Measurements from ENCODE around the gene CALML4. TPM values are rescaled to one million over a fixed set of nuclear protein-coding genes. Genes with fewer than 3 reads are reported as not detected.
"Not testable (repeated sequence)": the region's sequence is repeated elsewhere in the genome, so short reads cannot be mapped to it uniquely, and the experiment has no call there.

The CALML4 gene
- total RNA-seq, 1 experiment from 2014 or later: 1.7 TPM

DNA sequence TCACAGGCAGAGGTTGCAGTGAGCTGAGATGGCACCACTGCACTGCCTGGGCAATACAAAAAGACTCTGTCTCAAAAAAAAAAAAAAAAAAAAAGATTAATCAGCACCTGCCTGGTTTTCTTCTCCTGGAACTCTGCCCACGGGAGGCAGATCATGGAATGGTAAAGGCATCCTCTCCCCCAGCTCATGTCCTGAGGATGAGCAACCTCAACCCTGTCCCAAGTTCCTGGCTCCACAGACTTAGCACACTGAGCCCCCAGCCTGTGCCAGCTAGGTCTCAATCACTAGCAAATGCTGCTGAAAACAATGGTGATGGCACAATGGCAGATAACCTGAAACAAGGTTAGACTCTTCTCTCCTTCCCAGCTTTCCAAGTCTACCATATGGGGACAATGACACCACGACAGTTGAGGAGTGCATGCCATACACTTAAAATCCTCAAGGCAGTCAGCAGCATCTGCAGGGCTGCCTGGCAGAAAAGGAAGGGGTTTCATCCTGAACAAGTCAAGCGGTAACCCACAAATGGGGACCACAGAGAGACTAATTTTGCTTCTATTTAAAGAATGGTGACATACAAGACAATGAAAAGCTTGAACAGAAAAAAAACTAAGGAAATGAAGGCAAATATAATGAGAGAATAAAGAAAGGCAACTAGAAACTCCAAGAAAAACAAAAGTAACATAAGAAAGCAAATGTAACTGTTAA, 19.6 kb upstream of the CALML4 start:
- DNase-seq (ENCODE audit: low spot score): no peak

DNA sequence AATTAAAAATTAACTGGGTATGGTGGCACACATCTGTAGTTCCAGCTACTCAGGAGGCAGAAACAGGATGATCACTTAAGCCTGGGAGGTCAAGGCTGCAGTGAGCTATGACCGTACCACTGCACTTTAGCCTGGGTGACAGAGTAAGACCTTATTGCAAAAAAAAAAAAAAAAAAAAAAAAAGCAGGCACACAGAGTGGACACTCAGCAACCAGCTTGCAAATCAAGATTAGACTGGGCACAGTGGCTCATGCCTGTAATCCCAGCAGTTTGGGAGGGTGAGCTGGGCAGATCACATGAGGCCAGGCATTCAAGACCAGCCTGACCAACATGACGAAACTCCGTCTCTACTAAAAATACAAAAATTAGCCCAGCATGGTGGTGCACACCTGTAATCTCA, 19.0 kb upstream of the CALML4 start:
- no peak for DNase-seq (ENCODE audit: low spot score)

DNA sequence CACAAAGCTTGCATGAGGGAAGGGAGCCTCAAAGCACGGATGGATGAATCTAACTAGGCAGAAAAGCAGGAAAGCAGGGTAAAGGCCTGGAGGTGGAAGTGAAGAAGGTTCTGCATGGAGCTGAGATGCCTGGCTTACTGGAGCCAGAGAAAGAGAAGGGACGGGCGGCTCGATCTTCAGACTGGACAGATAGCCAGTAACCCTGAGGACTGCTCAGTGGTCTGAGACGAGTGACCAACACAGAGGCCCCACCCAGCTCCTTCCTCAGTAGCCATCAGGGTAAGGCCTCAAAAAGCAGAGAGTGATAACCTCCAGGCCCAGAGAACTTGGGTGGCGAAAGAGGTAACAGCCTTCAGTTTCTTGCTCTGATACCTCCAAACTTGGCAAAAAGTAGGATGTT, 18.0 kb upstream of the CALML4 start:
- no peak for DNase-seq (ENCODE audit: low spot score)

- not testable (repeated sequence) for DNase-seq (ENCODE audit: low spot score)
These were observed 17.3 kb upstream of the CALML4 start for GRCh38 chr15:68222432-68222743.

DNA sequence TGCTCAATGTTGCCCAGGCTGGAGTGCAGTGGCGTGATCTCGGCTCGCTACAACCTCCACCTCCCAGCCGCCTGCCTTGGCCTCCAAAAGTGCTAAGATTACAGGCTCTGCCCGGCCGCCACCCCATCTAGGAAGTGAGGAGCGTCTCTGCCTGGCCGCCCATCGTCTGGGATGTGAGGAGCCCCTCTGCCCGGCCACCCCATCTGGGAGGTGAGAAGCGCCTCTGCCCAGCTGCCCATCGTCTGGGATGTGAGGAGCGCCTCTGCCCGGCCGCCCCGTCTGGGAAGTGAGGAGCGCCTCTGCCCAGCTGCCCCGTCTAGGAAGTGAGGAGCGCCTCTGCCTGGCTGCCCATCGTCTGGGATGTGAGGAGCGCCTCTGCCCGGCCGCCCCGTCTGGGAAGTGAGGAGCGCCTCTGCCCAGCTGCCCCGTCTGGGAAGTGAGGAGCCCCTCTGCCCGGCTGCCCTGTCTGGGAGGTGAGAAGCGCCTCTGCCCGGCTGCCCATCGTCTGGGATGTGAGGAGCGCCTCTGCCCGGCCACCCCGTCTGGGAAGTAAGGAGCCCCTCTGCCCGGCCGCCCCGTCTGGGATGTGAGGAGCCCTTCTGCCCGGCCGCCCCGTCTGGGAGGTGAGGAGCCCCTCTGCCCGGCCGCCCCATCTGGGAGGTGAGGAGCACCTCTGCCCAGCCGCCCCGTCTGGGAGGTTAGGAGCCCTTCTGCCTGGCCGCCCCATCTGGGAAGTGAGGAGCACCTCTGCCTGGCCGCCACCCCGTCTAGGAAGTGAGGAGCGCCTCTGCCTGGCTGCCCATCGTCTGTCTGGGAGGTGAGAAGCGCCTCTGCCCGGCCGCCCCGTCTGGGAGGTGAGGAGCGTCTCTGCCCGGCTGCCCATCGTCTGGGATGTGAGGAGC, 16.6 kb upstream of the CALML4 start:
- DNase-seq (ENCODE audit: low spot score): not testable (repeated sequence)

DNA sequence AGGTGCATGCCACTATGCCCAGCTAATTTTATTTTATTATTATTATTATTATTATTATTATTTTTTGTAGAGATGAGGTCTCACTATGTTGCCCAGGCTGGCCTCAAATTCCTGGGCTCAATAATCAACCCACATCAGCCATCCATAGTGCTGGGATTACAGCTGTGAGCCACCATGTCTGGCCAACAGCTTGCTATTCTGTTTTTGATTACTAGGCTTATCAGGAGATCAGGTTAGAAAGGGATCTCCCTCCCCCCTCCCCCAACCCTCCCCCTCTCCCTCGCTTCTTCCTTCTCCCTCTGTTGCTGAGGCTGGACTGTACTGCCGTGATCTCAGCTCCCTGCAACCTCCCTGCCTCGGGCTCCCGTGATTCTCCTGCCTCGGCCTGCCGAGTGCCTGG, 15.8 kb upstream of the CALML4 start:
- DNase-seq (ENCODE audit: low spot score): no peak

DNA sequence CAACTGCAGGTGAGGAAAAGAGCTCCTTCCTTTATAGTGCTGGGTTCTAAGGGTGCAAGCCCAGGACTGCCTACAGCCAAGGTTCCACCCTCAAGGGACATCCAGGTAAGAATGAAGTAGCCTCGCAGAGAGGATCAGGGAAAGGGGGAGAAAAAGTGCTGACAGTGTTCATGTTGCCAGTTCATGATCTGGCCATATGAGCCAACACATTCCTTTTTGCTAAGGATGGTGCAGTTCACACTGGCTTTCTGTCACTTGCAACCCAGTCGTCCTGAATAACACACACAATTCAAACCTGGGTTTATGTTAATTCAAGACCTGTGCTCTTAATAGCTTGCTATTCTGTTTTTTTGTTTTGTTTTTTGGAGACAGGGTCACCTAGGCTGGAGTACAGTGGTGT, 15.4 kb upstream of the CALML4 start:
- DNase-seq (ENCODE audit: low spot score): no peak

DNA sequence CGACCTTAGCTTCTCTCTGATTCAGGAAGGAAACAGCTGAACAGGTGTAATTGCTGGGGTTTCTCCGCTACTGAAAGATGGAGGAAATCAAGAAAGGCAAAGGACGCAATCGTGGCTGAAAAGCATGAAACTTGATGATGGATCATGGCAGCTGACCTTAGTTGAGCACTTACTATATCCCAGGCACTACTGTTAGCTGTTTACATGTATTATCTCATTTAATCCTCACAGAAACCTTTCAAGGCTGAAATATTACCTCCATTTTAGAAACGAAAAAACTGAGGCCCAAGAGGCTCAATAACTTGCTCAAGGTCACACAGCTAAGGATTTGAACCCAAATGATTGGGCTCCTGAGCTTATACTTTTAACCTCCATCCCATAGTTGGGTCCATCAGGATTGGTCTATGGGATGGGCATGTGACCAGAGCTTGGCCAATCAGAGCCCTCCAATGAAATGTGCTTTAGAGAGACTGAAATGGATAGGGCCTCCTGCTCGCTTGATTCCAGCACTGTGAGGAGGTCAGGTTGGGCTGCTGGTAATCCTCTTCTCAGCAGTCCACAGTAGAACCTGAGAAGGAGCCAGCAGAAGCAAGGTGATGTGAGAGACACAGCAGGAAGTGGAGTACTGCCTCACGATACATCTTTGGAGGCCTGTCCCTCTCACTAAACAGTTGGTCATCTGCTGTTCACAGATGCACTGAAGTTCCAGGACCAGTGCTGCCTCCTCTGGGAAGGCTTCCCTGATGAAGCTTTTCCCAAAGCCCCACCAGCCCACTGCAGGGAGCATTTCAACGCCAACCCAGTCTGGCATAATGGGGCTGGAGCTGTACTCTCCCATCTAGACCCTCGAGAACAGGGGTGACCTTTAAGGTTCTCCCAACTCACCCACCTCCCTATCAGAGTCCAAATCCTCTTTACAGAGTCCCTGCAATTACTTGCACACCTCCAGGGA, 14.0 kb upstream of the CALML4 start:
- DNase-seq (ENCODE audit: low spot score): no peak

GRCh38 chr15:68218331-68218730, 13.2 kb upstream of the CALML4 start:
- DNase-seq (ENCODE audit: low spot score): no peak

DNA sequence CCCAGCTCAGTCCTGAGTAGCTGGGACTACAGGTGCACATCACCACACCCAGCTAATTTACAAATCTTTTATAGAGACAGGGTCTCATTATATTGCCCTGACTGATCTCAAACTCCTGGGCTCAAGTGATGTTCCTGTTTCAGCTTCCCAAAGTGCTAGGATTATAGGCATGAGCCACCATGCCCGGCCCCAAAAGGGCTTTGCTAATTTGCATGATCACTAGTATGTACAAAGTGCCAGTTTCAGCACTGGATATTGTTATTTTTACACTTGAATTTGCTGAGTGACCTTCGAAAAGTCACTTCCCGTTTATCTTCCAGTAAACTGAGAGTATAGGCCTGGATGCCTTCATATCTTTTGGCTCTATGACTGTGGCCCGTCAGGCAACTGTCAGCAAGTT, 12.2 kb upstream of the CALML4 start:
- no peak for DNase-seq (ENCODE audit: low spot score)

DNA sequence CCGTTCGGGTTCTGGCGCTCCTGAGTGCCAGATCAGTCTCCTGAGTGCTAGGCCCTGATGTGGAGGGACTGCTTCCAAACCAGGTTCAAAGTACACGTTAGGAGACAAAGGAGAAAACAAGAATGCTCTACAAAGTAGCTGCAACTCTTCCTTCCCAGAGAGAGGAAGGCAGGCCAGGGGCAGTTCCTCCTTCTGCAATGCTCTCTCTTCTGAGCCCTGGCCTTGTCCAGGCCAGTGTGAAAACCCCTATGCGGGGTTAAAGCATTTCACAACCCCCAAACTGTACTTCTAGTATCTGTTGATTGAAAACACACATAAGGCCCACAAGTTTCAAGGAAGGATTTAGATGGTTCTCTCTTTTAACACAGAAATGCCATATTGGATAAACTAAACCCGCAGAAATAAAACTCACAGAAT, 9.7 kb upstream of the CALML4 start:
- DNase-seq (ENCODE audit: low spot score): no peak

DNA sequence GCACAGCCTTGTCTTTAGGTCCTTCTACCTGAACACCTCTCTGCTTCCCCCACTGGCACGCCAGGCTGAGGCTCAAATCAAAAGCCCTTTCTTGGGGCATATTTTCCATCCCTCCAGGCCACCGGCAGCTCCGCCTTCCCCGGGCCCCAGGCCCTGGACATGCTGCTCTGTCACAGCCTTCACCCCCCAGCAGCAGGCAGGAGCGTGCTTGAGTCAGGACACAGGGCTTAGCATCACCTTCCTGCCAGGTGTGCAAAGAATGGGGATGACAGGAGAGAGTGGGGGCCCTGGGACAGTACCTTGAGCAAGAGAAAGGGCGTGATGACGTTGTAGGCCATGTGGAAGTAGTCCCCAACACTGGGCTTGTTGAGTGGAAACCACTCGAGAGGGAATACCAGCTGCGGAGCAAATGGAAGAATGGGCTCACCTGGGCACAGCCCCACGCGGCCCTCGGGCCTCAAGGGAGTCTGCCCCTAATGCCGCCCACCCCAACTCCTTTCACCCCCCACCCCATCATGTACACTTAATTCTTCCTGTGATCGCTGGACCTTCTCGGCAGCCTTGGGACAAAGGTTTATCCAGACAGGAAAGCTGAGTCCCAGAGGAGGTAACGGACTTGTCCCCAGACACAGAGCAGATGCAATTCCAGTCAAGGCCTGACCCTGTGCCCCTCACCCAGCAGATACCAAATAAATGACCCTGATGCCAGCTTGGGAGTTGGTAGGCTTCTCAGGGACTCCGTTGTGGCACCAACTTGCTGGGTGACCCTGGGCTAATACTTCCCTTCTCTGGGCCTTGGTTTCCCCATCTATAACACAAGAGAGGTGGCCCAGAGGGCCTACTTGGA, 9.1 kb upstream of the CALML4 start:
- DNase-seq (ENCODE audit: low spot score): no peak

GRCh38 chr15:68213491-68213845, 8.3 kb upstream of the CALML4 start:
- not testable (repeated sequence) for DNase-seq (ENCODE audit: low spot score)

- DNase-seq (ENCODE audit: low spot score): no peak
These were observed 6.7 kb upstream of the CALML4 start for GRCh38 chr15:68211656-68212320.

GRCh38 chr15:68210821-68211655, 5.9 kb upstream of the CALML4 start:
- DNase-seq (ENCODE audit: low spot score): peak; percentile 32

GRCh38 chr15:68210409-68210756, 5.3 kb upstream of the CALML4 start:
- DNase-seq (ENCODE audit: low spot score): no peak

DNA sequence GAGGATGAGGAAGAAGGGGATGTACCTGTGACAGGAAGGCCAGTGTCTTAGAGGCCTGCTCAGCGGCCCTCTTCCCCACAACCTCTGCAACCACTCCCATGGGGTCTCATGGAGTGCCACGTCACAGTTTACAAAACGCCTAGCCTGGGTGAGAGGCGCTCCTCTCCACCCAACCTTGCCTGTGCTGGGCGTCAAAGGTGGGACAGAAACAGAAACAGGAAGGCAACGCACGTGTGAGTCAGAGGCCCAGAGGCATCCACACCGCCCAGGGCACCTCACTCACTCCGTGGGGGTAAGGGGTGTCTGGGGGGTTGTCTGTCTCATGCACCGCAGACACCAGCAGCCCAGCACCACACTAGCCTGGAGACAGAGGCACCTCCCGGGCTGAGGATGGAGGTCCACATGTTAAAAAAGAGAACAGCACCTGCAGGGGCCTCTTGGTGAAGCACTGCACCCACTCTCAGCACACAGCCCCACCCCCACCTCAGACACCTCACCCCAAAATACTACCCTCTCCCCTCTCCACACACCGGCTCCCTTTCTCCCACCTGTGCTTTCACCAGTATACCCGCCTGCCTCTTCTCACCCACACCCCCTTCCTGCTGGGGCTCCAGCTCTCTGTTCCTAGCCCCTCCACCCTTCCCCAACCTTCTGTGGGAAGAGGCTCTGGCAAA, 4.7 kb upstream of the CALML4 start:
- no peak for DNase-seq (ENCODE audit: low spot score)

GRCh38 chr15:68209272-68209671, 4.1 kb upstream of the CALML4 start:
- DNase-seq (ENCODE audit: low spot score): no peak

- no peak for DNase-seq (ENCODE audit: low spot score)
These were observed 3.6 kb upstream of the CALML4 start for GRCh38 chr15:68208636-68209240.

Data from H4 (cell line).